Panc1 (cell line): Measurements from ENCODE around the gene C1RL. TPM values are rescaled to one million over a fixed set of nuclear protein-coding genes. Genes with fewer than 3 reads are reported as not detected.
A peak's percentile ranks its signal among the peaks of the same experiment; 100 is the strongest.

Experiments
- ATAC-seq: fragments of 200-7000 bp; cut with Tn5 transposase; 2 replicates; pipeline ENCODE4 v1.9.1; 2020; ENCODE audit warnings: mild to moderate bottlenecking, moderate library complexity
- BruUV-seq: library from RNA; stranded (reverse); fragments of 400-500 nt; replicated peaks from 2 replicates; lab custom pipeline; 2021; lab: Mats Ljungman, UMichigan
- CTCF ChIA-PET: fragments of 300-600 bp; sonication (Branson Sonifier 250); formaldehyde crosslinking; loops from one replicate; lab custom pipeline; 2022; ENCODE audit warnings: antibody characterized with exemption; lab: Charles Lee
- POLR2A ChIA-PET: fragments of 300-600 bp; sonication (Branson Sonifier 250); formaldehyde crosslinking; loops from one replicate; lab custom pipeline; 2022; ENCODE audit warnings: antibody characterized with exemption; lab: Charles Lee
- DNase-seq: peaks from one replicate; pipeline ENCODE4 v3.0.0-alpha.2; 2010; ENCODE audit warnings: low read depth, low spot score
- H3K27ac ChIP-seq: 2 replicates; pipeline ENCODE4 v1.5.1; 2011; ENCODE audit warnings: mild to moderate bottlenecking, low read length, inconsistent platforms
- H3K27me3 ChIP-seq: fragments of 200-500 bp; sonication (Bioruptor generic); 2 replicates; pipeline ENCODE4 v1.6.0; 2014; ENCODE audit warnings: low read length, inconsistent platforms; ENCODE audit not compliant: control insufficient read depth, insufficient read depth
- H3K36me3 ChIP-seq: fragments of 200-500 bp; sonication (Bioruptor generic); 2 replicates; pipeline ENCODE4 v1.5.1; 2014; ENCODE audit warnings: inconsistent platforms, mild to moderate bottlenecking, low read length, moderate library complexity; ENCODE audit not compliant: control insufficient read depth, insufficient read depth
- H3K4me1 ChIP-seq: 2 replicates; pipeline ENCODE4 v1.5.1; 2011; ENCODE audit warnings: inconsistent platforms, mild to moderate bottlenecking, low read length, moderate library complexity; ENCODE audit not compliant: control insufficient read depth, insufficient read depth
- H3K4me3 ChIP-seq, 2 experiments: 2 replicates each; pipeline ENCODE4 v1.5.1; 2011 to 2012; ENCODE audit warnings: low read depth in 2 of 2, low read length in 2 of 2, mild to moderate bottlenecking in 2 of 2, inconsistent platforms in 1 of 2, moderate library complexity in 1 of 2
- H3K9me3 ChIP-seq: fragments of 200-500 bp; sonication (Bioruptor generic); 2 replicates; pipeline ENCODE4 v1.5.1; 2014; ENCODE audit warnings: low read depth, mild to moderate bottlenecking, inconsistent platforms, low read length, moderate library complexity; ENCODE audit not compliant: control insufficient read depth, insufficient read depth
- CTCF ChIP-seq: fragments of 450-650 bp; IDR thresholded peaks from 2 replicates; pipeline ENCODE4 v1.5.1; 2017; ENCODE audit warnings: mild to moderate bottlenecking
- POLR2AphosphoS5 ChIP-seq: IDR thresholded peaks from 2 replicates; pipeline ENCODE4 v1.6.1; 2012; ENCODE audit warnings: mild to moderate bottlenecking, low read depth, low read length, moderate library complexity
- REST ChIP-seq, 2 experiments: IDR thresholded peaks; 2 replicates each; pipeline ENCODE4 v1.6.1; 2011 to 2012; ENCODE audit warnings: low read depth in 2 of 2, control low read depth in 1 of 2, low read length in 1 of 2, mild to moderate bottlenecking in 1 of 2, moderate library complexity in 1 of 2; ENCODE audit not compliant: insufficient read depth in 1 of 2
- SIN3A ChIP-seq: IDR thresholded peaks from 2 replicates; pipeline ENCODE4 v1.6.1; 2012; ENCODE audit warnings: low read depth, mild to moderate bottlenecking, low read length, moderate library complexity, borderline replicate concordance; ENCODE audit not compliant: insufficient read depth
- TCF7L2 ChIP-seq: IDR thresholded peaks from 2 replicates; pipeline ENCODE4 v1.6.1; 2011; ENCODE audit warnings: mild to moderate bottlenecking, low read depth, low read length, inconsistent platforms
- in situ Hi-C: cut with HindIII; loops from 2 replicates; pipeline ENCODE4 v1.10.0; 2016; ENCODE audit warnings: low sequenced_read_pairs, low pct_unique_long_range_greater_than_20kb
- intact Hi-C: fragments of 100-400 bp; cut with micrococcal nuclease; formaldehyde crosslinking; loops from one replicate; pipeline ENCODE4 v1.10.0; 2022; ENCODE audit not compliant: unreplicated experiment
- total RNA-seq: library from RNA; stranded (reverse); gene quantifications from one replicate; pipeline ENCODE4 v1.2.1, GENCODE V29; 2021; ENCODE audit not compliant: unreplicated experiment

Gene C1RL
- total RNA-seq, 1 experiment from 2014 or later = 10.7 TPM

GRCh38 chr12:7130701-7131501, 21.9 kb upstream of the C1RL start:
- in situ Hi-C loops = no loop called here
- Histone ChIP-seq H3K27me3 (no peaks in the 10 kb centered on the region), H3K9me3 (no peaks in the 10 kb centered on the region), H3K27ac (no peak overlapping the region), H3K4me1 (no peaks in the 10 kb centered on the region), H3K36me3 (no peaks in the 10 kb centered on the region), H3K4me3 (peak overlapping the region; percentile 43 to 47)
- no peak for DNase-seq
- ATAC-seq = peak; percentile 50; the same call in 1 of the 2 replicates
- TF ChIP-seq REST (IDR thresholded peaks at IDR 0.05; ENCODE audit: insufficient read depth in 1 of 2, low read depth in 2 of 2, low read length in 1 of 2) (no peak), SIN3A (no peak), TCF7L2 (no peak), POLR2AphosphoS5 (no peak), CTCF (no peak)
- intact Hi-C loops = no loop called here
- CTCF ChIA-PET = no interaction called here
- POLR2A ChIA-PET = no interaction called here
- no TSS peak for BruUV-seq

- H3K4me3 ChIP-seq = peak within 1 kb of the TSS; percentile 43 to 47
- H3K4me1 ChIP-seq = no peaks in the 10 kb centered on the region
- no peak within 1 kb of the TSS for H3K27ac ChIP-seq
- in situ Hi-C loops = no loop called here
- ChIA-PET CTCF (interaction anchor here (0.9 kb wide), 1 partner anchor 12 kb away, joined by 3 read pairs; no protein-coding TSS in a partner anchor), POLR2A (interaction anchor here (0.7 kb wide), 1 partner anchor 639 kb away, joined by 6 read pairs; no protein-coding TSS in a partner anchor)
- DNase-seq (no peak), ATAC-seq (peak; percentile 78)
- H3K36me3 ChIP-seq = no peaks in the 10 kb centered on the region
- H3K27me3 ChIP-seq = no peaks in the 10 kb centered on the region
- TF ChIP-seq TCF7L2 (no peak), CTCF (no peak), SIN3A (no peak), REST (IDR thresholded peaks at IDR 0.05; ENCODE audit: insufficient read depth in 1 of 2, low read depth in 2 of 2, low read length in 1 of 2) (no peak), POLR2AphosphoS5 (no peak)
- intact Hi-C loops = no loop called here
- H3K9me3 ChIP-seq = no peaks in the 10 kb centered on the region
- BruUV-seq = no TSS peak
These were observed 21.1 kb upstream of the C1RL start, which contains the start of gene CLSTN3 for GRCh38 chr12:7129872-7130691. Gene CLSTN3 (plus strand): TSS chr12:7130371. CDS start chr12:7130649, 278 bp downstream.
